22Rv1 (cell line): ENCODE results near the gene HDGFL2.

Source experiments
- ZFX ChIP-seq: fragments of 450-650 bp; IDR thresholded peaks from 2 replicates; pipeline ENCODE4 v1.6.1; 2017; ENCODE audit warnings: antibody characterized with exemption, borderline replicate concordance
- TF ChIP-seq, protein P1 (sequence below): fragments of 450-650 bp; IDR thresholded peaks from 2 replicates; pipeline ENCODE4 v1.5.1; 2017; ENCODE audit warnings: mild to moderate bottlenecking

DNA sequence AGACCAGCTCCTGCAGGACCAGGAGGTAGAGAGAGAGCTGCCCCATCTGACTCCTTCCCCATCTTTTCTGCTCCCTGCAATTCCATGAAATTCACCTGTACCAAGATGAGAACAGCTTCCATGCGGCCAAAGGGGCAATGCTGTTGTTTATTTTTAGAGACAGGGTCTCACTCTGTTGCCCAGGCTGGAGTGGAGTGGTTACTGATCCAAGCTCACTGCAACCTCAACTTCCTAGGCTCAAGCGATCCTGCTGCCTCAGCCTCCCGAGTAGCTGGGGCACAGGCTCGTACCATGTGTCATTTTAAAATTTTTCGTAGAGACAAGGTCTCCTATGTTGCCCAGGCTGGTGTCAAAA lies 49.8 kb downstream of the HDGFL2 start:
- TF ChIP-seq, protein P1, sequence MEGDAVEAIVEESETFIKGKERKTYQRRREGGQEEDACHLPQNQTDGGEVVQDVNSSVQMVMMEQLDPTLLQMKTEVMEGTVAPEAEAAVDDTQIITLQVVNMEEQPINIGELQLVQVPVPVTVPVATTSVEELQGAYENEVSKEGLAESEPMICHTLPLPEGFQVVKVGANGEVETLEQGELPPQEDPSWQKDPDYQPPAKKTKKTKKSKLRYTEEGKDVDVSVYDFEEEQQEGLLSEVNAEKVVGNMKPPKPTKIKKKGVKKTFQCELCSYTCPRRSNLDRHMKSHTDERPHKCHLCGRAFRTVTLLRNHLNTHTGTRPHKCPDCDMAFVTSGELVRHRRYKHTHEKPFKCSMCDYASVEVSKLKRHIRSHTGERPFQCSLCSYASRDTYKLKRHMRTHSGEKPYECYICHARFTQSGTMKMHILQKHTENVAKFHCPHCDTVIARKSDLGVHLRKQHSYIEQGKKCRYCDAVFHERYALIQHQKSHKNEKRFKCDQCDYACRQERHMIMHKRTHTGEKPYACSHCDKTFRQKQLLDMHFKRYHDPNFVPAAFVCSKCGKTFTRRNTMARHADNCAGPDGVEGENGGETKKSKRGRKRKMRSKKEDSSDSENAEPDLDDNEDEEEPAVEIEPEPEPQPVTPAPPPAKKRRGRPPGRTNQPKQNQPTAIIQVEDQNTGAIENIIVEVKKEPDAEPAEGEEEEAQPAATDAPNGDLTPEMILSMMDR, result no peak
- TF ChIP-seq ZFX, result no peak
